Astrocyte of the spinal cord (primary cell): Measurements from ENCODE around the gene TMTC2.

Source experiments
- DNase-seq: peaks from one replicate; pipeline ENCODE4 v3.0.0; 2011; ENCODE audit warnings: low read depth, low spot score
- H3K4me3 ChIP-seq: 2 replicates; pipeline ENCODE4 v1.5.1; 2011; ENCODE audit warnings: low read depth, mild to moderate bottlenecking, low read length, moderate library complexity
- in situ Hi-C: cut with HindIII; loops from 2 replicates; pipeline ENCODE4 v1.10.0; 2017; ENCODE audit warnings: low sequenced_read_pairs
- TF ChIP-seq, protein P1 (sequence below): IDR thresholded peaks from 2 replicates; pipeline ENCODE4 v1.5.1; 2012; ENCODE audit warnings: low read depth, mild to moderate bottlenecking, low read length, inconsistent platforms

Gene TMTC2

DNA sequence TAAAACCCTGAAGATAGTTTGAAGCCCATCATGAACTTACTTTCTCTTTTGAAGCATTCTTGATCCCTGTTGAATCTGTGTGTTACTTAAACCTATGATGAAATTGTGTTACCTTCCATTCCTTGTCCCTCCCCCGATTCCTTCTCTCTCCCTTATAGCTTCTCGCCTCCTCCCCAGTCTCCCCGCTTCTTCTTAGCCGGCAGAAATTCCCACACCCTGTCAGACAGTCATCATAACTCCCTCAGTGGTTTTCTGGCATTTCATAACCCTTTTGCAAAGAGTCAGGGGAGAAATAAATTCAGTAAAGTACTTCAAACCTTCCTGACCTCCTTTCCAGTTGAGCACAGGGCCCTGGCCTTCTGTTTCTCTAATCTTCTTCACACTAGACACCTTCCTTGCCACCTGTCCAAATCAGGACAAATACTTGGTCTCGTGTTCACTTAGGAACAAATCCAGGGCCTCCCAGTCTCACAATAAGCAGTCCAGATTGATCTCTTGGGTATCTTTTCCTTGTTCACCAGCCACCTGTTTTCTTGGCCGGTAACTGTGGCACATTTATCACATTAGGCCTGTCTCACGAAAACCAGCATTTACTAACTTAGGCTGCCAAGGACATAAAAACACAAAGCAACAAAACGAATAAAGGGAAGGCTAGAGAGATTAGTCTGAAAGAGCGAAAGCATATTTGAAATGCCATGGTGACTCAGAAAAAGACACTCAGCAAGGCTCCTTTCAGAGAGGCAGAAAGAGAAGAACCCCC, 355.9 kb downstream of the TMTC2 start:
- TF ChIP-seq, protein P1, sequence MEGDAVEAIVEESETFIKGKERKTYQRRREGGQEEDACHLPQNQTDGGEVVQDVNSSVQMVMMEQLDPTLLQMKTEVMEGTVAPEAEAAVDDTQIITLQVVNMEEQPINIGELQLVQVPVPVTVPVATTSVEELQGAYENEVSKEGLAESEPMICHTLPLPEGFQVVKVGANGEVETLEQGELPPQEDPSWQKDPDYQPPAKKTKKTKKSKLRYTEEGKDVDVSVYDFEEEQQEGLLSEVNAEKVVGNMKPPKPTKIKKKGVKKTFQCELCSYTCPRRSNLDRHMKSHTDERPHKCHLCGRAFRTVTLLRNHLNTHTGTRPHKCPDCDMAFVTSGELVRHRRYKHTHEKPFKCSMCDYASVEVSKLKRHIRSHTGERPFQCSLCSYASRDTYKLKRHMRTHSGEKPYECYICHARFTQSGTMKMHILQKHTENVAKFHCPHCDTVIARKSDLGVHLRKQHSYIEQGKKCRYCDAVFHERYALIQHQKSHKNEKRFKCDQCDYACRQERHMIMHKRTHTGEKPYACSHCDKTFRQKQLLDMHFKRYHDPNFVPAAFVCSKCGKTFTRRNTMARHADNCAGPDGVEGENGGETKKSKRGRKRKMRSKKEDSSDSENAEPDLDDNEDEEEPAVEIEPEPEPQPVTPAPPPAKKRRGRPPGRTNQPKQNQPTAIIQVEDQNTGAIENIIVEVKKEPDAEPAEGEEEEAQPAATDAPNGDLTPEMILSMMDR = no peak
- in situ Hi-C loops = no loop called here
- H3K4me3 ChIP-seq = no peak overlapping the region
- DNase-seq = peak; percentile 57

DNA sequence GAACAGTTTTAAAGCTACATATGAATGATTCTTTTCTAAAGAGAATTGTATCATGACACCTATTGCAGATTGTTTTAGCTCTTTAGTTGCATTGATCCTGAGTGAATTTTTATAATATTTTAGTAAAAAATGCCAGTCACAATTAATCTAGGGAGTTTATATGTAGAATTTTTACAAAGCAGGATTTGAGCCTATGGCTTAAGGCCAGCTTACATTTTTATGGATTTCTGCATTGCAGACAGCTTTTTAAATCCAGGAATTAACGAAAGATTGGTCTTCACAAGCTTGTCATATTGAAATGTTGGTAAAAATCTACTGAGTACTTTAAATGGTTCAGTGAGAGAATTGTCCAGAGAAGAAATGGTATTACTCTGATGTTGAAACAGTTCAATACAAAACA, 358.0 kb downstream of the TMTC2 start:
- TF ChIP-seq, protein P1 = no peak
- in situ Hi-C loops = no loop called here
- DNase-seq = no peak

DNA sequence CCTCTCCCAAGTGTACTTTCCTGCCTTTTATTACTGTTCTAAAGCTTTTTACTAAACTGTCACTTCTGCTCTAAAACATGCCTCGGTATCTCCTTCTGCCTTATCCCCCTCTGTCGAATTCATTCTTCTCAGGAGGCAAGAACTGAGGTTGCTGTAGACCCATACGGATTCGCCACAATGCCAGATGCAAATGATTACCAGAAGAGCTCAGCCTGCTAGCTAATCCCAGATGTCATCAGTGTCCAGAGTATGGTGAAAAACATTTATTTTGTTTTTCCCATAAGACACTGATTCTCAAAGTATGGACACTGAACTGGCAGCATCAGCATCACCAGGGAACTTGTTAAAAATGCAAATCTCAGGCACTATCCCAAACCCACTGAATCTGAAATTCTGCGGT, 359.3 kb downstream of the TMTC2 start:
- DNase-seq = no peak
- TF ChIP-seq, protein P1 = no peak
- no peak overlapping the region for H3K4me3 ChIP-seq
- in situ Hi-C loops = no loop called here

More for the DNA sequence above, 358.0 kb downstream of the TMTC2 start:
- H3K4me3 ChIP-seq = no peak overlapping the region

DNA sequence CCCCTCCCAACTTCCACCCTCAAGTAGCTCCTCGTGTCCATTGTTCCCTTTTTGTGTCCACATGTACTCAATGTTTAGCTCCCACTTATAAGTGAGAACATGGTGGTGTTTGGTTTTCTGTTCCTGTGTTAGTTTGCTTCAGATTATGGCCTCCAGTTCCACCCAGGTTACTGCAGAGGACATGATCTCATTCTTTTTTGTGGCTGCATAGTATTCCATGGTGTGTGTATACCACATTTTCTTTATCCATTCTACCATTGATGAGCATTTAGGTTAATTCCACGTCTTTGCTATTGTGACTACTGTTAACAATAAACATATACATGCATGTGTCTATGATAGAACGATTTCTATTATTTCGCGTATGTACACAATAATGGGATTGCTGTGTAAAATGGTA, 362.6 kb downstream of the TMTC2 start:
- no peak for DNase-seq
- H3K4me3 ChIP-seq = no peak overlapping the region
- TF ChIP-seq, protein P1 = no peak
- in situ Hi-C loops = no loop called here

DNA sequence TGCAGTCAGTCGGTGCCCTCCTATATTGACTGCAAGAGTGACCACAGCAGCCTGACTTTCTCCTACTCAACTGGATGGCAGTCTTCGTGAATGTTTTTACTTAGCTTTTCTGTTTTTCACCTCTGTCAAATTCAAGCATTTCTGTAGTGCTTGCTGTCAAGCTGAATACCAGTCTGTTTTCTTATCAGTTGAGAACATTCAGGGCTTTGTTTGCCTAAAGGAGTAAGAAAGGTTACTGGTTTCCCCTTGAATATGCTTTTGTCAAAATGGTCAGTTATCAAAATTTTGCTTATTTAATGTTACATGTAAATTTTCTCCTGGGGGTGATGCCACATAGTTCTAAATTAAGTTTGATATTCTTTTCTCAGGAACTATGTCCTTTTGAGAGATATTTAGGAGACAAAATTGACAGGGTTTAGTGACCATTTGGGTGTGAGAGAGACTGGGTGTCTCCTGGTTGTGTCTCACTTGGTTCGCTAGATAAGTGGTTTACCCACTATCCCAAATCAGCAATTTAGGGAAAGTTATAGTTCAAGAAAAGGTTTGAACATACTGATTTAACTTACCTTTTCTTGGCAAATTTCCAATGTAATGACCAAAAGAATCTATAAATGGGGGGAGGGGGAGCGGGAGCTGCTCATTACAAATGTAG, 366.3 kb downstream of the TMTC2 start:
- in situ Hi-C loops = no loop called here
- TF ChIP-seq, protein P1 = no peak
- DNase-seq = no peak
- no peak overlapping the region for H3K4me3 ChIP-seq

DNA sequence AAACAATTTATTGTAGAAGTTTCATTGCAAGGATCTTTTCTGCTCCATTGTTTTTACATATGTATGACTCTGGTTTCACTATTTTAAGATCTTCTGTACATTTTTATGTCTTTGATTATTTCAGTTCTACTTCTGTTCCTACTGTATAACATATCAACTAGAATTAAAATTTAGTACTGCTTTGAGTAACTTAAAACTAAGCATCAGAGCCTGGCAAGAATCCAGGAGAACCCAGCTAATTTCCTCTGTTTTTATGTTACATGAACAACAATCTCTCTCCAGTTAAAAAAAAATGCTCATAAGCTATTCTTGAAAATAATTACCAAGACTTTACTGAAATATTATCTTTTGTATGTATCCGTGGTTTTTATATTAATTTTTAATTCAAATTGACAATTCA, 370.7 kb downstream of the TMTC2 start:
- no peak for DNase-seq
- TF ChIP-seq, protein P1 = no peak
- no peak overlapping the region for H3K4me3 ChIP-seq
- in situ Hi-C loops = no loop called here
